Hematopoietic multipotent progenitor cell treated with erythropoietin and hydrocortisone succinate and interleukin-3 and kit ligand, for 4 days (in vitro differentiated cells): ENCODE data around the gene AGL.
"Not testable (repeated sequence)": the region's sequence is repeated elsewhere in the genome, so short reads cannot be mapped to it uniquely, and the experiment has no call there.

Source experiments
- DNase-seq: peaks from one replicate; pipeline ENCODE4 v3.0.0-alpha.2; 2015

AGL gene

GRCh38 chr1:99851850-99852454 lies 1.8 kb downstream of the AGL start:
- DNase-seq: no peak

DNA sequence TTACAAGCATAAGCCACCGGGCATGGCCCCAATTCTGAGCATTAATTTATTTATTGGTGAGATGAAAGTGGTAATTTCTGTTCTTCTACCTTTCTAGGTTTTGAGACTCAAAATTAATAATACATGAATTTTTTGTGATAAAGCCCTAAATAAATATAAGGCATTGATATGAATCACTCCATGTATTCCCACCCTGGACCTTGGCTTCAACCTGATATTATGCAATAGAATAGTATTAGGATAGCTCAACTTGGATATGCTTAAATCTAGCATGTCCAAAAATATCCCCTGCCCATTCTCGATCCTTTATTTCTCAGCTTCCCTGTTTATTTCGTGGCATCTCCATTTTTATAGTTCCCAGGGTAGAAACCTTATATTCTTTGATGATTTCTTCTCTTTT lies 2.5 kb downstream of the AGL start:
- DNase-seq: no peak

DNA sequence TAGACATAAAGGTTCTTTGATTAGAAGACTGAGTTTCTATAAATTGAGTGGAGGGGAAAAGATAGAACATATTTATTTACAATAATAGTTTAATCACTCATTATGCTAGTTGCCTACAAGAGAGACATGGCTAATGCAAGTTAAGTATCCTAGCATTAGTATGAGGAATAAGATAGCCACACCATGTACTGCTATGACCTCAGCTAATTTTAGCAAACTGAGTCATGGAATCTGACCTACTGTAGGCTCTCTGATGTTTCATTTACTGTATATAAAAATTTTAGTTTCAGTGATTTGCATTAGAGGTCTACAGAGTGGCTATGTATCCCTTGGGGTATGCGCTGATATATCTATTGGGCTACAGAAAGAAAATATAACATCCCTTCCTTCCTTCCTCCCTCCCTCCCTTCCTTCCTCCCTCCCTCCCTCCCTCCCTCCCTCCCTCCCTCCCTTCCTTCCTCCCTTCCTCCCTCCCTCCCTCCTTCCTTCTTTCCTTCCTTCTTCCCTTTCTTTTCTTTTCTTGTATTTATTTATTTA lies 5.8 kb downstream of the AGL start:
- DNase-seq: no peak

DNA sequence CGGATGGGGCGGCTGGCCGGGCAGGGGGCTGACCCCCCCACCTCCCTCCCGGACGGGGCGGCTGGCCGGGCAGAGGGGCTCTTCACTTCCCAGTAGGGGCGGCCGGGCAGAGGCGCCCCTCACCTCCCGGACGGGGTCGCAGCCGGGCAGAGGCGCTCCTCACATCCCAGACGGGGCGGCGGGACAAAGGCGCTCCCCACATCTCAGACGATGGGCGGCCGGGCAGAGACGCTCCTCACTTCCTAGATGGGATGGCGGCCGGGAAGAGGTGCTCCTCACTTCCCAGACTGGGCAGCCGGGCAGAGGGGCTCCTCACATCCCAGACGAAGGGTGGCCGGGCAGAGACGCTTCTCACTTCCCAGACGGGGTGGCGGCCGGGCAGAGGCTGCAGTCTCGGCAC lies 6.9 kb downstream of the AGL start:
- DNase-seq: not testable (repeated sequence)

DNA sequence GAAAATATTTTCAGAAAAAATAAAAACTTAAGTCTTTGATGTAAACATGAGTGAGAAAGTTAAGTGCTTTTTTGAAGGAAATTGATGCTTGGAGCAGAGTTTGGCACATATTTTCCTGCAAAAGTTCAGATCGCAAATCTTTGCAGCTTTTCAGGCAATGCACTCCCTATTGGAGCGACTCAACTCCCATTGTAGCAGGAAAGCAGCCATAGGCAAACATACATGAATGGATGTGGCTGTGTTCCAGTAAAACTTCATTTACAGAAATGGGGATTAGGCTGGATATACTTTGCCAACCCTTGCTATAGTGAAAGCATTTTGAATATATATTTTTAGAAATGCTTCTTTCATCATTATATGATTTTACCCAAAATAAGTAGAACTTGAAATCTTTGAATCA lies 8.1 kb downstream of the AGL start:
- no peak for DNase-seq

DNA sequence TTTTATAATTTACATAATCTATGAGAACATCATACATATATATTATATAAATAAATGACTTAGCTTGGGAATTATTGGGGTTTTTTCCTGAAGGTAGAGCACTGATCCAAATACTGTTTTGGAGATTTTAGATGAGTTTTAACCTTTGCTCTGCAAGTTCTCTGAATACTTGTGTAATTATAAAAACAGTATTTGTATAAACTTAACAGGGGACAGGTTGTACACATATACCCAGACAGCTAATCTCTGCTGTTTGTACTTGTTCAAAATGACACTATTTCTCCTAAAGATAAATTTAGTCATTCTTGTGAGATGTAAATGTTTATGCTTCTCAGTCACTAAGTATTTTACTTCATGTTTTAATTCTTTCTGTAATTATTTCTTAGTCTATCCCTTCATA lies 8.7 kb downstream of the AGL start:
- no peak for DNase-seq

DNA sequence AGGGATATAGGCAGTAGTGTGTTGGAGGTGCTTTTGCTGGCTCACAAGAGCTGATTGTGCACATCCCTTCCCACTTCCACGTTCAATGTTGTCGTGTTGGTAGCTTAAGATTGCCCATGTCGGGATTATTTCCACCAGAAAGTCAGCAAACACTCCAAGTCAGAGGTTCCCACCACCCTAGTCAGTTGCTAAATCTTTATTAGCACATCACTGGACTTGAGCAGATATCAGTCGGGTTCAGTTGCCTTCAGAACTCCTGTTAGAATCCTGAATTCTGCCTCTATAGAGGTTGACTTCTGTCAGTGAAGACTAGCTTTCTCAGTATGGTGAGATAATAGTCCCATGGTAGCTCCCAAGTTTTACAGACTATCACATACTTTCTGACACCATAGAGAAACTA lies 10.5 kb downstream of the AGL start:
- DNase-seq: no peak

DNA sequence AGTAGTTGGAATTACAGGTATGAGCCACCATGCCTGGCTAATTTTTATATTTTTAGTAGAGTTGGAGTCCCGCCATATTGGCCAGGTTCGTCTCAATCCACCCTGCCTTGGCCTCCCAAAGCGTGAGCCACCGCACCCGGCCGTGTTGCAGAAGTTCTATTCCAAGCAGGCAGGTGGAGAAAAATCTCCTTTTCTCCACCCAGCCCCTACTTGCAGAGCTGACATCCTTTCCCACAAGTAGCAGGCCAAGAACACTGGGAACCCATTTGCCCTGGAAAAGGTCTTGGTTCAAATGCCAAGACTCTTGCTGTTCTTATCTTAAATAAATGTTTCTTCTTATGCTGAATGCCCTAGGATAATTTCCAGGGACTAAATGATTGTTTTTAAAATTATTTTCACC lies 17.5 kb downstream of the AGL start:
- DNase-seq: no peak

DNA sequence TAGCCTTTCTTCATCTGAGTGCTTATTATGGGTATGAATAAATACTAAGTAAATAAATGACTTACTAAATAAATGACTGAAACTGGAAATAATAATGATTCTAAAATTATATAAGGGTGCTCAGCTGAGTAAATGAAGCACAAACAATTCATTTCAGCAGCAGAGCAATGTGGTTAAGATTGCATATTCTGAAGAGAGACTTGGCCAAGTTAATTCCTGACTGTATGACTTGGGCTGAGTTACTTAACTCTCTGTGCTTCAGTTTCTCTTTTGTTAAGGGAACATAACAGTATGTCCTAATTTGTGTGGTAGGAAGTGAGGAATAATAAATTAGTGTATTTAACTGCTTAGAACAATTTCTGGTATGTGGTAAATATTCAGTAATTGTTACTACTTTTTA lies 19.1 kb downstream of the AGL start:
- DNase-seq: no peak

DNA sequence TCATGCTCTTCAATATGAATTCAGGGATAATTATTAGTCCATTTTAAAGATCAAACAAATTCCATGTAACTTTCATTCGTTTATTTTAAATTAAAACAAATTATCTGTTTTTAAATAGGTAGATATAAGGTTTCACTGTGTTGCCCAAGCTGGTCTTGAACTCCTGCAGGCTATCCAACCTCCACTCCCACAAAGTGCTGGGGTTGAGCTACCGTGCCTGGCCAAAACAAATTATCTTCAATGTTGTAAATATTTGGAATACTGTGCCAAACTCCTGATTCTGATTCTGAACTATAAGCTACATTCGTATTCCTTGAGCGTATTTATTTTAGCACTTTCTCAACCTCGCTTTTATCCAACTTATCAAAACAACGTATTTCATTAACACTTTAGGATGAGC lies 19.6 kb downstream of the AGL start:
- no peak for DNase-seq

GRCh38 chr1:99872063-99872462 lies 21.9 kb downstream of the AGL start:
- DNase-seq: no peak

- DNase-seq: peak; percentile 39
Observed at GRCh38 chr1:99877568-99877967, 27.4 kb downstream of the AGL start.

DNA sequence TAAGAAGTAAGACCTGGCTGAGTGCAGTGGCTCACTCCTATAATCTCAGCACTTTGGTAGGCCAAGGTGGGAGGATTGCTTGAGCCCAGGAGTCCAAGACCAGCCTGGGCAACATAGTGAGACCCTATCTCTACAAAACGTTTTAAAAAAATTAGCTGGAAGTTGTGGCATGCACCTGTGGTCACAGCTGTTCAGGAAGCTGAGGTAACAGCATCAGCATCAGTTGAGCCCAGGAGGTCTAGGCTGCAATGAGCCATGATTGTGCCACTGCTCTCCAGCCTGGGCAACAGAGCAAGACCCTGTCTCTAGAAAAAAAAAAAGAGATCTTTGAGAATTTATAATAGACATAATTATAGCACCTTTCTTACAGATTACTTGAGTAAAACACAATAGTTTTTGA lies 36.0 kb downstream of the AGL start:
- peak; percentile 4 for DNase-seq

DNA sequence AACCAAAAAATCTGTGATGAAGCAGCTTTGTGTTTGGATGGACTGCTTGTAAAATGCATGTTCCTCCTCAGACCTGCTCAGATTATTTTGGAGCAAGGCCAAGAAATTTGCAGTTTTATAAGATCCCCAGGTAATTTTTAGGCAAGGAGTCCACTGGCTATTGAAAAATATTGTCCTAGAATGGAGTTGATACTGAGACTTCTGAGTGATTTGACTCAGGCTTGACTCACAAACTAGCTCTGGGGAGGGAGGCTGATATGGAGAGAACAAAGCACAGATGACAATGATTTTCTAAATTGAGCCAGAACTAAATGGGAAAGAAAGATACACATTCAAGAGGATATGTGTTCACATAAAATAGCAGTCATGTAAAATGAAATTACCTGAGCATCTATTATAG lies 36.7 kb downstream of the AGL start:
- no peak for DNase-seq

DNA sequence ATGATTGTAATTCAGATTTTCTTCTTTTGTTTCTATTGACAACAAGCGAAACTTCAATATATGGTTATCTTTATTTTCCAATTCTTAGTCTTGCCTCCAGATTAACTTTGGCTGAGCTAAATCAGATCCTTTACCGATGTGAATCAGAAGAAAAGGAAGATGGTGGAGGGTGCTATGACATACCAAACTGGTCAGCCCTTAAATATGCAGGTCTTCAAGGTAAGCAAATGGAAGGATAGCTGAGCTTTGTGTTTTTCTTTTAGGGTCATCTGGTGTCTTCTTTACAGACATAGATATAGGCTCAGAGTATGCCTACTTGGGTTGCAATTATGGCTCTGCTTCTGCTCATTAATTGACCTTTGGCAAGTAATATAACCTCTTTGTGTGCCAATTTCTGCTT lies 37.7 kb downstream of the AGL start:
- DNase-seq: no peak

GRCh38 chr1:99891997-99892396 lies 41.8 kb downstream of the AGL start:
- DNase-seq: no peak

- DNase-seq: not testable (repeated sequence)
Observed at GRCh38 chr1:99903278-99903677, 53.1 kb downstream of the AGL start.

GRCh38 chr1:99906535-99906934 lies 56.4 kb downstream of the AGL start:
- DNase-seq: no peak

DNA sequence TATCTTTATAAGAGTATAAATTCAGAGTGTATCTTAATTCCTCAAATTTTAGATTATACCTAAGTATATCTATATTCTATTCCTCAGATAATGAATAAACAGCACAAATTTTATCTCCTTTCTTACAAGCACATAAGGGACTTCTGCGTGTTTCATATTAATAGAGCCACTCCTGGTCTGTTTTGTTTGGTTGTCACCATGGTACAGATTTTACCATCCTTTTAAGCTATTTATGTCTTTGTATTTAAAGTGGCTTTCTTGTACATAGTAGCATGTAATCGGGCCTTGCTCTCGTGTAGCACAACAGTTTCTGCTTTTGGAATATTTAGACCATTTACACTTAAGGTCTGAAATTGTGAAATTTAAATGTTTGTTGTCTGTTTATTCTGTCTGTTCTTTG lies 67.1 kb downstream of the AGL start:
- DNase-seq: no peak

GRCh38 chr1:99919220-99919619 lies 69.1 kb downstream of the AGL start:
- DNase-seq: no peak

- no peak for DNase-seq
Observed at GRCh38 chr1:99934801-99935200, 84.6 kb downstream of the AGL start.

DNA sequence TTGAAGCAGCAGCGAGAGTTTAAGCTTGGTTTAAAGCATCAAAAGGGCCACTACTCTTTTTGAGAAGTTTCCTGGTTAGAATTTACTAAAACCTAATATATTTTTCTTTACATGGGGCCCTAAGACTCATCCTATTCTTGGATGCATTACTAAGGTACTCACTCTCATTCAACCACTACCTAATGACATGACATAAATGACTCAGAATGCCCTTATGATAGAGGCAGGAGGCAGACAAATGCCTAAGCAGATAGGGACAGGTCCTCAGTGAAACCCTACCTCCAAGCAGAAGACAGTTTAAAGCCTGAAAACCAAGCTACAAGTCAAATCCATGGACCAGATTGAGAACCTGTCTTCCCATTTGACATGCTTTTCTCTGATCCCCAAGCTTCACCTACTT lies 85.4 kb downstream of the AGL start:
- DNase-seq: no peak

DNA sequence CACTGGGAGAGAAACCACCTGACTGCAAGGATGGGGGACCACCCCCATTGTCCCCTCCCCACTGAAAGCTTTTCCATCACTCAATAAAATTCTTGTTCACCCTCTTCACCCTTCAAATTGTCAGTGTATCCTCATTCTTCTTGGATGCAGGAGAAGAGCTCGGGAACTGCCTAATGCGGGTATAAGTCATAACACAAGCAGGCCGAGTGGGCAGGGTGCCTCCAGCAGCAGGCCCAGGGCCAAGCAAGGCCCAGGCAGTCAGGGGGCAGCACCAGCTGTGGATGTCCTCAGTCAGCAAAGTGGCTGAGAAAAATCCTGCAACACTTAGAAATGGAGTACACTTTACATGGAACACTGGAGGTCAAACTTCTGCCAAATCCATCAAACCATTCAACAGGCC lies 85.9 kb downstream of the AGL start:
- DNase-seq: no peak

DNA sequence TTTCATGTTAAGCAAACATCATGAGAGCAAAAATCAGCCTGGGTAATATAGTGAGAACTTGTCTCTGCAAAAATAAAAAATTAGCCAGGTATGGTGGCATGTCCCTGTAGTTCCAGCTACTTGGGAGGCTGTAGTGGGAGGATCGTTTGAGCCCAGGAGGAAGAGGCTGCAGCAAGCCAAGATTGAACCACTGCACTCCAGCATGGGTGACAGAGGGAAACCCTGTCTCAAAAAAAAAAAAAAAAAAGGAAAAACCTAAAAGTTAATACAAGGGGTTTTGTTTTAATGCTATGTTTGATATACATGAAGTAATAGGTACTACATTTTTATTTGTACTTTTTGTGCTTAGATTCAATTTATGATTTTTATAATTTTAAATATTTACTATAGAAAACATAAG lies 92.6 kb downstream of the AGL start:
- no peak for DNase-seq

GRCh38 chr1:99943223-99943794 lies 93.1 kb downstream of the AGL start:
- peak; percentile 65 for DNase-seq
